T-helper 1 cell treated with Interleukin-12 subunit alpha and Interleukin-12 subunit beta and Interleukin-4 antibody, amounts not matched to agents 30 μg/mL and 1 μg/mL, for 36 hours (primary cell): ENCODE data around the gene CACNB4.

Experiments used
- H3K27ac Mint-ChIP-seq: one replicate; pipeline ENCODE4 v1.8.0; 2021; ENCODE audit warnings: mild to moderate bottlenecking, mixed read lengths
- H3K27me3 Mint-ChIP-seq: one replicate; pipeline ENCODE4 v1.8.0; 2021; ENCODE audit warnings: low read depth, mixed read lengths
- H3K36me3 Mint-ChIP-seq: one replicate; pipeline ENCODE4 v1.8.0; 2021; ENCODE audit warnings: low read depth, mixed read lengths
- H3K4me1 Mint-ChIP-seq: one replicate; pipeline ENCODE4 v1.8.0; 2021; ENCODE audit warnings: low read depth, mixed read lengths
- H3K4me3 Mint-ChIP-seq: one replicate; pipeline ENCODE4 v1.8.0; 2021; ENCODE audit warnings: mild to moderate bottlenecking, moderate library complexity, mixed read lengths
- H3K9me3 Mint-ChIP-seq: one replicate; pipeline ENCODE4 v1.8.0; 2021; ENCODE audit warnings: mixed read lengths

Gene CACNB4

DNA sequence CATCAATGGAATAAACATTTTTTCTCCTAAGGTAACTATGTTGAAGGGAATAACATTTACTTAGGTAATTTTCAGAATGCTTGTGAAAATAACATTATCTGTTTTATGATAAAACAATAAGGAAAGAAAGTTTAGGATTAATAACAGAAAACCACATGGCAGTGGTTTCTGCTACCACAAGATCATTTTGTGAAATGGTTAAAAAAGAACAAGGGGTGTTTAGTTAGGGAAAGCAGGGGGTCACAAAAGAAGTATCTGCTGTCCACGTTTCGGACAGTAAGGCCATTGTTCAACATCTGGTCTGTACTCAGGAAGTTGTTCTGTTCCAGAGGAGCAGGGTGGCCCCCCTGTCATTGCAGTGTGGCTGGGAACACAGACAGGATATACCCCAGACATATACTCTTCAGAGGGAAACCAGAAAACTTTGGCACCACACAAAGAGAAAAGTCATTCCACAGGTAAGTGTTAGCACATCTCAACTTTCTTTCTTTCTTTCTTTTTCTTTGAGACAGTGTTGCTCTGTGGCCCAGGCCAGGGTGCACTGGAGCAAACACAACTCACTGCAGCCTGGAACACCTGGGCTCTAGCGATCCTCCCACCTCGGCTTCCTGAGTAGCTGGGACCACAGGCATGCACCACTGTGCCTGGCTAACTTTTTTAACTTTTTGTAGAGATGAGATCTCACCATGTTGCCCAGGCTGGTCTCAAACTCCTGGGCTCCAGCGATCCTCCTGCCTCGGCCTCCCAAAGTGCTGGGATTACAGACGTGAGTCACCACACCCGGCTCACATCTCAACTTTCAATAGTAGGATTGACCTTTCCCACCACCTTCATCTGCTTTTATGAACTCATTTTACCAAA lies 255.8 kb downstream of the CACNB4 start:
- peaks cover 14% of the 10 kb centered on the region for H3K27me3 Mint-ChIP-seq

DNA sequence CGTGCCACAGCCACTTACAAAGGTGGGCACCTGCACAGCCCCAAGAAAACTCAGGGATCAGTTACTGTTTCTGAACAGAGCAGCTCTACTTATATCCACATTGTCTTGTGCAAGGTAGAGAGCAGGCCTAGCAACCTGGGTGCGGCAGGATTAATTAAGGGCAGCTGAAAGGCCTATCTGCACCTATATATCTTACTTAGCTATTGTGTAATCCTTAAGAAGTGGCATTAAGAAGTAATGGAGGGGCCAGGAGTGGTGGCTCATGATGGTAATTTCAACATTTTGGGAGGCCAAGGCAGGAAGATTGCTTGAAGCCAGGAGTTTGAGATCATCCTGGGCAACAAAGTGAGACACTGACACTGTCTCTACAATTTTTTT lies 257.8 kb downstream of the CACNB4 start:
- Mint-ChIP-seq H3K36me3 (no peaks in the 10 kb centered on the region), H3K9me3 (no peaks in the 10 kb centered on the region), H3K27ac (no peak overlapping the region), H3K4me3 (no peak overlapping the region), H3K27me3 (peaks cover 23% of the 10 kb centered on the region), H3K4me1 (peaks cover 2% of the 10 kb centered on the region)

More for the DNA sequence above, 255.8 kb downstream of the CACNB4 start:
- Mint-ChIP-seq H3K4me3 (no peak overlapping the region), H3K4me1 (peaks cover 2% of the 10 kb centered on the region), H3K36me3 (no peaks in the 10 kb centered on the region), H3K9me3 (no peaks in the 10 kb centered on the region), H3K27ac (no peak overlapping the region)

GRCh38 chr2:151840216-151841046 lies 258.4 kb downstream of the CACNB4 start:
- Mint-ChIP-seq H3K9me3 (no peaks in the 10 kb centered on the region), H3K27ac (no peak overlapping the region)

GRCh38 chr2:151837926-151838325 lies 260.9 kb downstream of the CACNB4 start:
- no peak overlapping the region for H3K27ac Mint-ChIP-seq
- no peaks in the 10 kb centered on the region for H3K9me3 Mint-ChIP-seq
- no peaks in the 10 kb centered on the region for H3K36me3 Mint-ChIP-seq
- H3K4me1 Mint-ChIP-seq, result peaks cover under 1% of the 10 kb centered on the region
- no peak overlapping the region for H3K4me3 Mint-ChIP-seq
- H3K27me3 Mint-ChIP-seq, result peaks cover 25% of the 10 kb centered on the region

More at GRCh38 chr2:151840216-151841046, 258.4 kb downstream of the CACNB4 start:
- Mint-ChIP-seq H3K4me1 (peaks cover 2% of the 10 kb centered on the region), H3K4me3 (no peak overlapping the region), H3K27me3 (peaks cover 17% of the 10 kb centered on the region), H3K36me3 (no peaks in the 10 kb centered on the region)

- Mint-ChIP-seq H3K27me3 (peaks cover 25% of the 10 kb centered on the region), H3K4me3 (no peak overlapping the region), H3K9me3 (no peaks in the 10 kb centered on the region), H3K27ac (no peak overlapping the region), H3K36me3 (no peaks in the 10 kb centered on the region), H3K4me1 (no peaks in the 10 kb centered on the region)
Observed at GRCh38 chr2:151833984-151834383, 264.9 kb downstream of the CACNB4 start.

DNA sequence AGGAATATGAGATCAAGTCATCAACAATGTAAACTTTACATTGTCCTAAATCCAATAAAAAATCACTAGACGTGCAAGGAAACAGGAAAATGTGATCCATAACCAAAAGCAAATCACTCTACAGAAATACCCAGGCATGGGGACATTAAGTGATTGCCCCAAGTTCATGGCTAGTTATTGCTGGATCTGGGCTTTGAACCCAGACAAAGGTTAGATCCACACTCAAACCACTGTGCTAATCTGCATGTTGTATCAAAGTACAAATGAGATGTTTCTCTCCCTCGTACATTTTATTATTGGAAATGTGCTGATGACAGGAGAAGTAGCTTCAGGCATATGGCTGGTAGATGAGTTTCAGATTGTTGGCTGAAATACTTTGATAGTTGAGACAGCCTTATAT lies 267.9 kb downstream of the CACNB4 start:
- Mint-ChIP-seq H3K27me3 (peaks cover 8% of the 10 kb centered on the region), H3K4me1 (peaks cover 20% of the 10 kb centered on the region), H3K36me3 (peaks cover 2% of the 10 kb centered on the region), H3K9me3 (no peaks in the 10 kb centered on the region), H3K4me3 (no peak overlapping the region), H3K27ac (no peak overlapping the region)

DNA sequence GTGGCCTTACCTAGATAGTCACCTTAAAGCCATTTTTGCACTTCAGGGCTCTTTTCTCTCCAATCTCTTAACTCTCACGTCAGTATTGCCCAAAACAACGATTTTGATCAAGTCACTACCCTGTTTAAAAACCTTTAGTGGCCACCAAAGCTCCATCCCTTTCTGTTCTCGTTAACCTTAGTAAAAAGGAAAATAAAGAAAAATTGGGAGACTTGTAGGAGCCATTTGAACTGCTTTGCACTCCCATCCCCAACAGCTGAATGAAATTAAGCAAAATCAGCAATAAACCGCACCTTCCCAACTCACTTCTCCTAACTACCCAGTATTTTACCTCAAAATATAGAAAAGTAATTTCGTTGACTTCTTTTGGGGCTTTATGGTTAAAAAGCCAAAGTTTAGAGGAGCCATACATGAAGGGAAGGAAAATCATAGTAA lies 269.9 kb downstream of the CACNB4 start:
- H3K36me3 Mint-ChIP-seq, result peaks cover 2% of the 10 kb centered on the region
- H3K9me3 Mint-ChIP-seq, result no peaks in the 10 kb centered on the region
- H3K27ac Mint-ChIP-seq, result peak overlapping the region; percentile 86
- peaks cover 2% of the 10 kb centered on the region for H3K27me3 Mint-ChIP-seq
- H3K4me1 Mint-ChIP-seq, result peaks cover 23% of the 10 kb centered on the region
- peak overlapping the region; percentile 93 for H3K4me3 Mint-ChIP-seq

DNA sequence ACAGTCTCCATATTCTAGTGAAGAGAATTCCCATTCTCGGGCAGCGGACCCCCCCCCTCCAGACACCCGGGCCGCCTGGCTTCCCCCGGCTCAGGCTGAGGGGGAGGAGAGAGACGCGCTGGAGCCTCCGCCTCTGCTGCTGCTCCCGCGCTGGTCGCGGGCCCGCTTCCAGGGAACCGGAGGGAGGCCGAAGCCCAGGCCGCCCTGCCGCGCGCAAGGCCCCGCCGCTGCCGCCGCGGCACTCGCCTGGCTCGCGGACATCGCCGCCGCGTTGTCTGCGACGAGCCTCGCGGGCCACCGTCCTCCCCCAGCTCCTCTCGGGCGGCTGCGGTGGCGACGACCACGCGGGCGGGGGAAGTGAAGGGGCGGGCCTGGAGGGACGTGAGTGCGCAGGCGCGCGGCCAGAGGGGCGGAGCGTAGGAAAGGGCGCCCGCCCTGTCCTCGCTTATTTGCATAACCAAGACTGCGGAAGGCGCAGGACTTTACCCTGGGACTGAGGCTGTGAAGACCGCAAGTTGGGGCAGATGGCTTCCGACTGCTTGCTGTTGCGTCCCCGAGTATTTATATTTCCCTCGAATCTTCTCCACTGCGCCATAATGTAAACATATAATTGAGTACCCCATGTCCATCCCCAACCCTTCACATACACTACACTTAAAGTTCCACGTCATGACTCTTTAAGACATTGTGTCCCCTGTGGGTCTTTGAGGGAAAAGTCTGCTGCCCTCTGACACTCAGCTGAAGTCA lies 270.5 kb downstream of the CACNB4 start, which contains the start of gene ARL5A:
Gene ARL5A (minus strand): TSS at position 279 of the 747 bp plus-strand sequence. CDS start 245 bp downstream, at position 34.
- Mint-ChIP-seq H3K9me3 (no peaks in the 10 kb centered on the region), H3K36me3 (peaks cover 2% of the 10 kb centered on the region), H3K4me1 (peaks cover 24% of the 10 kb centered on the region), H3K4me3 (peak within 1 kb of the TSS; percentile 93), H3K27me3 (no peaks in the 10 kb centered on the region), H3K27ac (peak within 1 kb of the TSS; percentile 86)

DNA sequence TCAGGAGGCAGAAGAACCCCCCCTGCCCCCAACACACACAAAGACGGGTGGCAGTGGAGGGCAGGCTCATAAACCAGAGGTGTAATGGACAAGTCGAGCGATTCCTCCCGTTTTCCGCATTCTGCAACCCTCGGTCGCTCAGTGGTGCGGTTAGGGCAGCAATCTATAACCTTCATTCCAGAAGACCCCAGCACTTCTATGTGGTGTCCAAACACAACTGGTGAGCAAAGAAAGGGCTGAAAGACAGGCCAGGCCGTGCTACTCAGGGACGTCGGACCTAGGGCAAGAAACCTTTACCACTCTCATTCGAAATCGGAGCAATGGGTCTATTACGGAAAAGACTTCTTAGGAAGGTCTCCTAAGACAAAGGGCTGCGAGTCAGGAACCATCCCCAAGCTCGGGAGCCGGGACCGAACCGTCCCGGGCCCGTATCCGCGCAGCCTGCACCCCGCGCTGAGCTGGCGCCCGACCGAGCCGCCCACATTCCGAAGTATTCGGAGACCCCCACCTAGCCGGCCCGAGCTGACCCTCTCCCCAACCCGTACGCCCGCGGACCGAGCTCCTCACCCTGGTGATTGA lies 271.2 kb downstream of the CACNB4 start:
- peak overlapping the region; percentile 69 for H3K27ac Mint-ChIP-seq
- no peaks in the 10 kb centered on the region for H3K9me3 Mint-ChIP-seq
- peak overlapping the region; percentile 93 for H3K4me3 Mint-ChIP-seq
- H3K27me3 Mint-ChIP-seq, result no peaks in the 10 kb centered on the region
- H3K36me3 Mint-ChIP-seq, result peaks cover 3% of the 10 kb centered on the region
- H3K4me1 Mint-ChIP-seq, result peaks cover 27% of the 10 kb centered on the region

DNA sequence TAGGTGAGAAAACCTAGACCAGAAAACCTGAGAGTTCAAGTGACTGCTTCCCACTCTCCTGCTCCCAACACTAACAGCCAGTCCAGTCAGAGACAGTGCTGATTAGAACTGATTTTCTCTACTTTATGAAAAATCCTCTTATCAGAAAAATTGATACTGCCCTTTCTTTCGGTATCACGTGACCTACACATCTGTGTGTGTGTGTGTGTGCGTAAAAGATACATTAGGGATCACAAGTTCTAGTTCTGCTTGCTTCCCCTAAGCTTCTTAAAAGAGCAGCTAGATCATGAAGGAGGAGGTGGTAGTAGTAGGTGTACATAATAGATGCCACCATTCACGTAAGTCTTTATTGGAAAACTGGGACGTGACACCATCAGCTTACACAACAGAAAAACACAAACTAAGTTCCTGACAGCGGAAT lies 272.1 kb downstream of the CACNB4 start:
- peak overlapping the region; percentile 69 for H3K27ac Mint-ChIP-seq
- no peaks in the 10 kb centered on the region for H3K27me3 Mint-ChIP-seq
- peak overlapping the region; percentile 93 for H3K4me3 Mint-ChIP-seq
- H3K4me1 Mint-ChIP-seq, result peaks cover 32% of the 10 kb centered on the region
- H3K36me3 Mint-ChIP-seq, result peaks cover 4% of the 10 kb centered on the region
- no peaks in the 10 kb centered on the region for H3K9me3 Mint-ChIP-seq

DNA sequence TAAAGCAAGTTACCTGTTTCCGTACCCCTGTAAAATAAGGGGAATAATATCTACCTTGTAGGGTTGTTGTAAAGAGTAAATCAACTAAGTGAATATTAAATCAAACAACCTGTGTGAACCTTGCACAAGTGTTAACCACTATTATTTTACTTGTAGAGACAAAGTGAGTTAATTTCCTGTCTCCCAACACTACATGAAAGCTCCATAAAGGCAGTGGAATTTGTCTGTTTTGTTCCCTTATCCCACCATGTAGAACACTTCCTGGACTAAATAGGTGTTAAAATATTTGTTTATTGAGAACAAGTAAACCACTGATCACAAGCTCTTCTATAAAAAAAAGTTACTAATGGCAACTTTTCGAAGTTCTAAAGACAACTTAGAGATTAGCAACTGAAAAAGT lies 274.0 kb downstream of the CACNB4 start:
- Mint-ChIP-seq H3K9me3 (no peaks in the 10 kb centered on the region), H3K4me3 (no peak overlapping the region), H3K27ac (no peak overlapping the region), H3K4me1 (peaks cover 37% of the 10 kb centered on the region), H3K27me3 (no peaks in the 10 kb centered on the region), H3K36me3 (peaks cover 4% of the 10 kb centered on the region)

DNA sequence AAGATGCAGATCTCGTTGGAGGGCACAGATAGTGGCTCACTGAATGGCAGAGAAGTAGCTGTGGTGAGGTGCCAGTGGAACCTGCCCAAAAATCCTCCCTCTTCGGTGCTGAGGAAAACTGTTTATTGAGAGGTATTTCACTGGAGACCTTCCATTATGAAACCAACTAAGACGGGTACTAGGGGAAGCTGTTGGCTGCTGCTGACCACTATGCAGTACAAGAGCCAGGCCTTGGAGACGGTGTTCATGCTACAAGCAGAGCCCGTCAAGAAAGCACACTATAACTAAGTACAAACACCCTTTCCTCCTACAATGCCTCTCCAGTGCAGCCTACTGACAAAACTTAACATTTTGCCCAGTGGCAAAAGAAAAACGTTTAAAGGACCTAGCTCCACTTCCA lies 275.2 kb downstream of the CACNB4 start:
- H3K27ac Mint-ChIP-seq, result no peak overlapping the region
- no peaks in the 10 kb centered on the region for H3K9me3 Mint-ChIP-seq
- peaks cover 4% of the 10 kb centered on the region for H3K36me3 Mint-ChIP-seq
- H3K4me1 Mint-ChIP-seq, result peaks cover 35% of the 10 kb centered on the region
- H3K27me3 Mint-ChIP-seq, result no peaks in the 10 kb centered on the region
- no peak overlapping the region for H3K4me3 Mint-ChIP-seq

DNA sequence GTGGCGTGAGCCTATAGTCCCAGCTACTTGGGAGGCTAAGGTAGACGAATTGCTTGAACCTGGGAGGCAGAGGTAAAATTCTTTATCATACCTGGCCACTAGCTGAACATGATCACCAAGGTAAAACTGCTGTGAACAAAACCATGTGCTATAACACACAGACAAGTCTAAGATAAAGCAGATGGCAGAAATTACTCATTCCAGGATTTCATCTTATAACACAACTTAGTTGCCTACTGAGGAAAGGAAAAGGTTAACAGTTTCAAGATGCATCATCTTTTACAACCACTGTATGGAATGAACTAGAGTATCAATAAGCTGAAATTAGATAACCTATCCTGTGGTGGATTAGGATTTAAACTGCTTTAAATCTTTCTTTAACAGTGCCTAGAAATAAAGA lies 278.9 kb downstream of the CACNB4 start:
- Mint-ChIP-seq H3K4me3 (no peak overlapping the region), H3K27ac (no peak overlapping the region)

GRCh38 chr2:151817929-151818328 lies 280.9 kb downstream of the CACNB4 start:
- peaks cover 19% of the 10 kb centered on the region for H3K4me1 Mint-ChIP-seq
- H3K27me3 Mint-ChIP-seq, result no peaks in the 10 kb centered on the region
- H3K9me3 Mint-ChIP-seq, result no peaks in the 10 kb centered on the region
- no peak overlapping the region for H3K4me3 Mint-ChIP-seq
- H3K27ac Mint-ChIP-seq, result no peak overlapping the region
- H3K36me3 Mint-ChIP-seq, result peaks cover 9% of the 10 kb centered on the region

More for the DNA sequence above, 278.9 kb downstream of the CACNB4 start:
- no peaks in the 10 kb centered on the region for H3K27me3 Mint-ChIP-seq
- no peaks in the 10 kb centered on the region for H3K9me3 Mint-ChIP-seq
- peaks cover 7% of the 10 kb centered on the region for H3K36me3 Mint-ChIP-seq
- H3K4me1 Mint-ChIP-seq, result peaks cover 21% of the 10 kb centered on the region
